OCI-LY7 (cell line): Measurements from ENCODE around the gene PSMD5. TPM values are rescaled to one million over a fixed set of nuclear protein-coding genes. Genes with fewer than 3 reads are reported as not detected.

Experiments used
- BruUV-seq: library from RNA; stranded (reverse); fragments of 400-500 nt; replicated peaks from 2 replicates; lab custom pipeline; 2021; lab: Mats Ljungman, UMichigan
- CTCF ChIA-PET: fragments of 300-600 bp; sonication (Branson Sonifier 250); formaldehyde crosslinking; loops from one replicate; lab custom pipeline; 2022; ENCODE audit warnings: antibody characterized with exemption; ENCODE audit not compliant: unreplicated experiment; lab: Charles Lee
- POLR2A ChIA-PET: fragments of 300-600 bp; sonication (Branson Sonifier 250); formaldehyde crosslinking; loops from one replicate; lab custom pipeline; 2022; ENCODE audit warnings: antibody characterized with exemption; lab: Charles Lee
- DNase-seq: peaks from one replicate; pipeline ENCODE4 v3.0.0-alpha.2; 2015; ENCODE audit warnings: low spot score
- H2AFZ ChIP-seq: fragments of 200-600 bp; sonication (generic), shearing (Covaris generic); 2 replicates; pipeline ENCODE4 v1.6.1; 2014; ENCODE audit warnings: mild to moderate bottlenecking, antibody characterized with exemption, low read length, moderate library complexity
- H3K27ac ChIP-seq: fragments of 200-600 bp; sonication (generic); 2 replicates; pipeline ENCODE4 v1.5.1; 2014; ENCODE audit warnings: mixed run types, low read depth, mild to moderate bottlenecking, moderate library complexity, low read length, inconsistent platforms; ENCODE audit not compliant: poor library complexity, severe bottlenecking
- H3K36me3 ChIP-seq: fragments of 200-600 bp; sonication (generic); 2 replicates; pipeline ENCODE4 v1.6.1; 2014; ENCODE audit warnings: mild to moderate bottlenecking, antibody characterized with exemption, low read length, moderate library complexity, mixed read lengths; ENCODE audit not compliant: insufficient read depth
- H3K4me1 ChIP-seq: fragments of 200-600 bp; sonication (generic); 2 replicates; pipeline ENCODE4 v1.5.1; 2014; ENCODE audit warnings: mild to moderate bottlenecking, low read length; ENCODE audit not compliant: insufficient read depth, poor library complexity, severe bottlenecking
- H3K4me2 ChIP-seq: fragments of 200-600 bp; sonication (generic); 2 replicates; pipeline ENCODE4 v1.6.1; 2014; ENCODE audit warnings: mild to moderate bottlenecking, low read length
- H3K4me3 ChIP-seq: fragments of 200-600 bp; sonication (generic); 2 replicates; pipeline ENCODE4 v1.5.1; 2014; ENCODE audit warnings: mild to moderate bottlenecking, low read depth, low read length; ENCODE audit not compliant: poor library complexity, severe bottlenecking
- H3K79me2 ChIP-seq: fragments of 200-600 bp; sonication (generic); 2 replicates; pipeline ENCODE4 v1.6.1; 2016; ENCODE audit warnings: low read depth, mild to moderate bottlenecking, low read length, moderate library complexity, mixed read lengths; ENCODE audit not compliant: insufficient read depth
- H3K9me2 ChIP-seq: fragments of 200-600 bp; sonication (generic); 2 replicates; pipeline ENCODE4 v1.6.1; 2016; ENCODE audit warnings: mild to moderate bottlenecking, low read length, mixed read lengths; ENCODE audit not compliant: insufficient read depth
- H3K9me3 ChIP-seq: fragments of 200-600 bp; sonication (generic); 2 replicates; pipeline ENCODE4 v1.6.1; 2014; ENCODE audit warnings: mild to moderate bottlenecking, mixed run types, low read length, mixed read lengths
- H4K20me1 ChIP-seq: fragments of 200-600 bp; sonication (generic); 2 replicates; pipeline ENCODE4 v1.6.1; 2014; ENCODE audit warnings: mild to moderate bottlenecking, antibody characterized with exemption, low read length, moderate library complexity, mixed read lengths; ENCODE audit not compliant: insufficient read depth
- CTCF ChIP-seq: fragments of 200-600 bp; sonication (generic); conservative IDR thresholded peaks from 2 replicates; pipeline ENCODE4 v1.5.1; 2014; ENCODE audit warnings: mild to moderate bottlenecking, antibody characterized with exemption, low read length, moderate library complexity, mixed read lengths
- EZH2phosphoT487 ChIP-seq: fragments of 200-600 bp; sonication (generic); IDR thresholded peaks from 2 replicates; pipeline ENCODE4 v1.6.1; 2018; ENCODE audit warnings: low read depth, borderline replicate concordance, mild to moderate bottlenecking, mixed run types, antibody characterized with exemption, low read length, moderate library complexity, mixed read lengths
- intact Hi-C: fragments of 100-400 bp; cut with micrococcal nuclease; formaldehyde crosslinking; loops from one replicate; pipeline ENCODE4 v1.10.0; 2022; ENCODE audit not compliant: unreplicated experiment
- total RNA-seq, 2 experiments: library from RNA; depleted of rRNA in 1 of 2; stranded (reverse); fragments of >200 nt in 1 of 2; shearing (Covaris generic) in 1 of 2; gene quantifications; 2 replicates each; pipeline ENCODE4 v1.2.3, GENCODE V29; 2014 to 2022

The PSMD5 gene
- total RNA-seq, 2 experiments from 2014 or later = 12.0 to 33.3 TPM

GRCh38 chr9:120830865-120831264 is 11.9 kb downstream of the PSMD5 start:
- Histone ChIP-seq H2AFZ (no peak overlapping the region), H3K27ac (no peak overlapping the region), H3K4me1 (no peaks in the 10 kb centered on the region), H3K4me2 (no peak overlapping the region), H3K79me2 (no peaks in the 10 kb centered on the region; the same call in 1 of the 2 replicates), H3K9me3 (no peaks in the 10 kb centered on the region), H3K36me3 (peaks cover 90% of the 10 kb centered on the region), H4K20me1 (no peaks in the 10 kb centered on the region), H3K9me2 (no peaks in the 10 kb centered on the region), H3K4me3 (no peak overlapping the region)
- TF ChIP-seq CTCF (no peak), EZH2phosphoT487 (no peak)
- BruUV-seq = no TSS peak
- intact Hi-C loops = no loop called here
- DNase-seq = no peak
- ChIA-PET CTCF (no interaction called here), POLR2A (interaction anchor here (0.7 kb wide), 1 partner anchor 9 kb away, joined by 3 read pairs; no protein-coding TSS in a partner anchor)

GRCh38 chr9:120830151-120830550 is 12.6 kb downstream of the PSMD5 start:
- no peak for DNase-seq
- Histone ChIP-seq H3K4me1 (no peaks in the 10 kb centered on the region), H3K9me2 (no peaks in the 10 kb centered on the region), H3K79me2 (no peaks in the 10 kb centered on the region), H4K20me1 (no peaks in the 10 kb centered on the region), H2AFZ (no peak overlapping the region), H3K4me2 (no peak overlapping the region), H3K27ac (no peak overlapping the region), H3K9me3 (no peaks in the 10 kb centered on the region), H3K4me3 (no peak overlapping the region), H3K36me3 (peaks cover 91% of the 10 kb centered on the region)
- ChIA-PET CTCF (no interaction called here), POLR2A (interaction anchor here (0.7 kb wide), 1 partner anchor 10 kb away, joined by 3 read pairs; no protein-coding TSS in a partner anchor)
- BruUV-seq = no TSS peak
- intact Hi-C loops = no loop called here
- TF ChIP-seq CTCF (no peak), EZH2phosphoT487 (no peak)

- H4K20me1 ChIP-seq = no peaks in the 10 kb centered on the region
- no peaks in the 10 kb centered on the region for H3K9me2 ChIP-seq
- POLR2A ChIA-PET = no interaction called here
- H3K9me3 ChIP-seq = no peaks in the 10 kb centered on the region
- DNase-seq = no peak
- H3K27ac ChIP-seq = no peak overlapping the region
- H3K4me3 ChIP-seq = no peak overlapping the region
- H3K4me2 ChIP-seq = no peak overlapping the region
- no peak overlapping the region for H2AFZ ChIP-seq
- TF ChIP-seq CTCF = no peak
- TF ChIP-seq EZH2phosphoT487 = no peak
- peaks cover 91% of the 10 kb centered on the region for H3K36me3 ChIP-seq
- H3K4me1 ChIP-seq = no peaks in the 10 kb centered on the region
- BruUV-seq = no TSS peak
- intact Hi-C loops = no loop called here
- no peaks in the 10 kb centered on the region for H3K79me2 ChIP-seq
- CTCF ChIA-PET = no interaction called here
These were observed 13.1 kb downstream of the PSMD5 start for GRCh38 chr9:120829650-120830049.
